22Rv1 (cell line): ENCODE results near the gene IFNA6.
"Not testable (repeated sequence)": the region's sequence is repeated elsewhere in the genome, so short reads cannot be mapped to it uniquely, and the experiment has no call there.

Source experiments
- ZFX ChIP-seq: fragments of 450-650 bp; IDR thresholded peaks from 2 replicates; pipeline ENCODE4 v1.6.1; 2017; ENCODE audit warnings: antibody characterized with exemption, borderline replicate concordance
- TF ChIP-seq, protein P1 (sequence below): fragments of 450-650 bp; IDR thresholded peaks from 2 replicates; pipeline ENCODE4 v1.5.1; 2017; ENCODE audit warnings: mild to moderate bottlenecking

GRCh38 chr9:21367169-21367568 lies 16.5 kb upstream of the IFNA6 start:
- TF ChIP-seq, protein P1, sequence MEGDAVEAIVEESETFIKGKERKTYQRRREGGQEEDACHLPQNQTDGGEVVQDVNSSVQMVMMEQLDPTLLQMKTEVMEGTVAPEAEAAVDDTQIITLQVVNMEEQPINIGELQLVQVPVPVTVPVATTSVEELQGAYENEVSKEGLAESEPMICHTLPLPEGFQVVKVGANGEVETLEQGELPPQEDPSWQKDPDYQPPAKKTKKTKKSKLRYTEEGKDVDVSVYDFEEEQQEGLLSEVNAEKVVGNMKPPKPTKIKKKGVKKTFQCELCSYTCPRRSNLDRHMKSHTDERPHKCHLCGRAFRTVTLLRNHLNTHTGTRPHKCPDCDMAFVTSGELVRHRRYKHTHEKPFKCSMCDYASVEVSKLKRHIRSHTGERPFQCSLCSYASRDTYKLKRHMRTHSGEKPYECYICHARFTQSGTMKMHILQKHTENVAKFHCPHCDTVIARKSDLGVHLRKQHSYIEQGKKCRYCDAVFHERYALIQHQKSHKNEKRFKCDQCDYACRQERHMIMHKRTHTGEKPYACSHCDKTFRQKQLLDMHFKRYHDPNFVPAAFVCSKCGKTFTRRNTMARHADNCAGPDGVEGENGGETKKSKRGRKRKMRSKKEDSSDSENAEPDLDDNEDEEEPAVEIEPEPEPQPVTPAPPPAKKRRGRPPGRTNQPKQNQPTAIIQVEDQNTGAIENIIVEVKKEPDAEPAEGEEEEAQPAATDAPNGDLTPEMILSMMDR: not testable (repeated sequence)
- not testable (repeated sequence) for TF ChIP-seq ZFX
